ENCODE results near the gene WIPF1. TPM values are rescaled to one million over a fixed set of nuclear protein-coding genes. Genes with fewer than 3 reads are reported as not detected.
A peak's percentile ranks its signal among the peaks of the same experiment; 100 is the strongest.
"Not testable (repeated sequence)": the region's sequence is repeated elsewhere in the genome, so short reads cannot be mapped to it uniquely, and the experiment has no call there.

WIPF1 gene
- polyA plus RNA-seq, 3 donors from 2014 or later, result 93.7 to 252 (median 131) TPM

DNA sequence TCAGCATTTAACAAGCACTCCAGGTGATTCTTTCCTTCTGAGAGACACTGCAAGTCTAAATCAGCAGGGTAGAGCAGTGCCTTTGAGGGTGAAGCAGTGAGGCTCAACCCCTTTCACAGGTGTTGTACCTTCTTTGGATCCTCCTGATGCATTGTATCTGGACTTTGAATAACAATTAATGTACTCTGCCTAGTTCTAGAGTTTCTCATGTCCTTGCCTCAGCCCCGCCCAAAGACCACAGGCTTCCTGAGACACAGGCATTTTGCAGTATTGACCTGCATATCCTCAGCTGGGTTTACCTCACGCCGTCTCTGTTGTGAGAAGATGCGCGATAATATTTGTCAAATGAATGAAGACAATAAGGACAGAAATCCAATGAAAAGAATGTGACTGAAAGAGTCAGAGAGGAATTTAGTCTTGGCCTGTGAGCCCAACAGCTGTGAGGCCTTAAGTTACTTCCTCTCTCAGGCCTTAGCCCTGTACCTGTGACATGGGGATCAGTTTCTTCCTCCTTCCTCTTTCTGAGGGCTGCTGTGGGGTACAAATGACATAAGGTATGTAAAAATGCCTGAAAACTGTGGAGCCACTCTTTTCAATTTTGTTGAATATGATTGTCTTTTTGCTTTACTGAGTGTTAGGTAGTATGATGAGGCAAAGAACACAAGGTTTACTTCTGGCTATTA, 43.7 kb downstream of the WIPF1 start:
- Mint-ChIP-seq H3K4me3 (peak overlapping the region; percentile 60 to 86 (median 73)), H3K36me3 (peaks cover 0 to 17% (median 4%) of the 10 kb centered on the region in 3 donors), H3K27me3 (ENCODE audit: low read depth in 3 of 3) (peaks cover 0 to 6% (median 0%) of the 10 kb centered on the region in 3 donors), H3K9me3 (no peaks in the 10 kb centered on the region), H3K4me1 (peaks cover 44 to 56% of the 10 kb centered on the region in 2 donors), H3K27ac (peak overlapping the region; percentile 75 to 95 (median 94))
- DNase-seq, result peak; percentile 39 to 48 (median 40)

DNA sequence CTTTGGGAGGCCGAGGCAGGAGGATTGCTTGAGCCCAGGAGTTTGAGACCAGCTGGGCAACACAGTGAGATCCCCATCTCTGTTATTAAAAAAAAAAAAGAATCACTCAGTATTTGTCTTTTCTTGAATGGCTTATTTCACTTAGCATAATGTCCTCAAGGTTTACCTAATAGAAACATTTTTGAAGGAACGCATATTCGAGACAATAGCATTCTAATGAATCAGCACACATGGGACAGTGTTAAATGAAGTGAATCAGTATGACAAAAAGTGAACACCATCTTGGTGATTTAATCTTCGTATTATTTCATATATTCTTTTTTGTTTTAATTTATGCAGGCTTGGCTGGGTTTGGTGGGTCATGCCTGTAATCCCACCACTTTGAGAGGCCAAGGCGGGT, 44.7 kb downstream of the WIPF1 start:
- Mint-ChIP-seq H3K9me3 (no peaks in the 10 kb centered on the region), H3K27me3 (ENCODE audit: low read depth in 3 of 3) (peaks cover 0 to 6% (median 0%) of the 10 kb centered on the region in 3 donors), H3K4me1 (peaks cover 44 to 56% of the 10 kb centered on the region in 2 donors), H3K4me3 (peak overlapping the region; percentile 47 to 61 (median 50)), H3K27ac (peak overlapping the region; percentile 42 to 92 (median 85)), H3K36me3 (peaks cover 0 to 16% (median 3%) of the 10 kb centered on the region in 3 donors)
- DNase-seq, result no peak

DNA sequence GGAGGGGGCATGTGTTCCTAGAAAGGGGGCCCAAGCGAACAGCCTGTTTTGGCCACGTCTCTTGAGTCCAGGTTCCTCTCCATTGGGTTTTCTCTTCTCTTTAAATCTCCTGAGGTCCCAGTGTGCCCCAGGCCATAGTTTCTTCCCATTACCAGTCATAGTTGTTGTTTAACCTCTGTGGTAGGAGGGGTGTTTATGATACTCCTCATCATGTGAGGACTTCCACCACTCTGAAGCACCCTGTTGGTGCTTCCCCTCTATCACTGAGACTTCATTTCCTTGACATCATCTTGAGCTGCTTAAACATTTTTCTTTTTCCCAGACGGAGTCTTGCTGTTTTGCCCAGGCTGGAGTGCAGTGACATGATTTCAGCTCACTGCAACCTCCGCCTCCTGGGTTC, 45.9 kb downstream of the WIPF1 start:
- H3K4me3 Mint-ChIP-seq, result peak overlapping the region in 3 of 5 donors; percentile 10 to 38 (median 35)
- H3K9me3 Mint-ChIP-seq, result no peaks in the 10 kb centered on the region
- peak overlapping the region; percentile 42 to 92 (median 83) for H3K27ac Mint-ChIP-seq
- peaks cover 0 to 6% (median 0%) of the 10 kb centered on the region in 3 donors for H3K27me3 Mint-ChIP-seq (ENCODE audit: low read depth in 3 of 3)
- H3K36me3 Mint-ChIP-seq, result peaks cover 0 to 10% (median 0%) of the 10 kb centered on the region in 3 donors
- peaks cover 47 to 56% of the 10 kb centered on the region in 2 donors for H3K4me1 Mint-ChIP-seq
- no peak for DNase-seq

DNA sequence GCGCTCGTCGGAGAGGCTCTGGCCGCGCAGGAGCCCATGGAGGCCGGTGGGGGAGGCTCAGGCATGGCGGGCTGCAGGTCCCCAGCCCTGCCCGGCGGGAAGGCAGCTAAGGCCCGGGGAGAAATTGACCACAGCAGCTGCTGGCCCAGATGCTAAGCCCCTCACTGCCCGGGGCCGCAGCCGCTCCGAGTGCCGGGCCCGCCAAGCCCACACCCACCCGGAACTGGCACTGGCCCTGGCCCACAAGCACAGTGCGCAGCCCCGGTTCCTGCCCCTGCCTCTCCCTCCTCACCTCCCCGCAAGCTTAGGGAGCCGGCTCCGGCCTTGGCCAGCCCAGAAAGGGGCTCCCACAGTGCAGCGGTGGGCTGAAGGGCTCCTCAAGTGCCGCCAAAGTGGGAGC, 49.0 kb downstream of the WIPF1 start:
- H3K4me3 Mint-ChIP-seq; H3K36me3 Mint-ChIP-seq; H3K27me3 Mint-ChIP-seq (ENCODE audit: low read depth in 3 of 3); H3K9me3 Mint-ChIP-seq; H3K27ac Mint-ChIP-seq; DNase-seq: not testable (repeated sequence)
- peaks cover 31 to 32% of the 10 kb centered on the region in 2 donors for H3K4me1 Mint-ChIP-seq

GRCh38 chr2:174548021-174548420, 49.6 kb downstream of the WIPF1 start:
- H3K27ac Mint-ChIP-seq, result peak overlapping the region in 1 of 6 donors; percentile 23
- not testable (repeated sequence) for DNase-seq; H3K4me3 Mint-ChIP-seq; H3K9me3 Mint-ChIP-seq; H3K27me3 Mint-ChIP-seq (ENCODE audit: low read depth in 3 of 3); H3K36me3 Mint-ChIP-seq
- peaks cover 26 to 27% of the 10 kb centered on the region in 2 donors for H3K4me1 Mint-ChIP-seq

DNA sequence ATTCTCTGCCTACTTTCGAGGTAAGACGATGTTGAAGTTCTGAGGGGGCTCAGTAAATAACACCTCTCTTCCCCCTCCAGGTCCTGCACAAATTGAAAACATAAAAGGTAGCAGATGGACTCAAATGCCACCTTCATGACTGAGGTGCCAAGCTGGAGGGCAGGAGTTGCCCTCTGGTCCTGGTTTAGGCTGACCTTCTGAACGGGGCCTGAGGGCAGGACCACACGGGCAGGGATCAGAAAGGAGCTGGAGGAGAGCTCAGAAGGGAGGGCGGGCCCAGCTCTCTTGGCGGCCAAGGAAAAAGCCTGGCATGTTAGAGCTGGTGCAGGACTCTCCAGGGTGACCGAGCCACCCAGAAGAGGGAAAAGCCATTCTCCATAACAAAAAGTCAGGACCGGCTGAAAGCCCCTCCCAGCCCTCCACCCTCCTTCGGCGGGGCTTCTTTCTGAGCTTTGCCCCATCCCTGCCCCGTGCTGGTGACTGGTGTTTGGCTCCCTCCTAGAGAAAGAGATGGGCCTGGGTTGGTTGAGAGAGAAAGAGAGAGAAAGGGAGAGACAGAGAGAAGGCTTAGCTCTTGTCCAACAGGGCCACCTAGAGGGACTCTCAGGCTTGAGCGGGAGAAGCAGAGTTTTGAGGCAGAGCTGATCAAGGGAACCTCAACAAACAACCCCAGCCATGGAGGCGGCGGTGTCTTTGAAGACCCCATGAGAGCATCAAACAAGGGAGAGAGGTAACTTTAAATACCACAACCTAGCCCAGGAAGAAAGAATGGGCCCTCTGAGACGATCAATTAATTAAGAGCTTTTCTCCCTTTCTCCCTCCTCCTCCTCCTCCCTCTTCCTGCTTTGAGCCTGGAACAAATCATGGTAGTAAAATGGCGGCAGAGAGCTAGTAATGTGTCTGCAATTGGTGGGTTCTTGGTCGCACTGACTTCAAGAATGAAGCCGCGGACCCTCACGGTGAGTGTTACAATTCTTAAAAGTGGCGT, 50.8 kb downstream of the WIPF1 start:
- Mint-ChIP-seq H3K27ac (peak overlapping the region in 4 of 6 donors; percentile 48 to 61 (median 56)), H3K27me3 (ENCODE audit: low read depth in 3 of 3) (peaks cover 0 to 4% (median 0%) of the 10 kb centered on the region in 3 donors), H3K9me3 (no peaks in the 10 kb centered on the region), H3K4me3 (no peak overlapping the region), H3K36me3 (peaks cover 0 to 3% (median 0%) of the 10 kb centered on the region in 3 donors), H3K4me1 (peaks cover 14 to 15% of the 10 kb centered on the region in 2 donors)
- DNase-seq, result peak in 1 of 3 donors; percentile 28

DNA sequence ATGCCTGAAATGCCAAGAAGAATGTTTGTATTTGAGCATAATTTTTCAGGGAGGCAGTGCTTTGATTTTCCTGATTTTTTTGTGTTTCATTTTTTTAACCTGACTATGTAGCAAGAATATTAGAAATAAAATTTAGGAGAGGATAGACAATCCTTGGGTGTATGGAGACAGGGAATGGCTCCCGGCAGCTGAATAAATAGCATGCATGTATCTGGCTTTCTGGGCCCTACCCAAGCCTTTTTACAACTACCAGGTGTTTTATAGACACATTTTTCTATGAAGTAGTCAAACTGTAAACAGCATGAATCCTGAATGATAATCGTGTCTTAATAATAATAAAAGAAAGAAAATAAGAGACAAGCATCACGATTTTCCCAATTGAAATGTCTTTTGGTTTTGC, 52.4 kb downstream of the WIPF1 start:
- H3K4me1 Mint-ChIP-seq, result peaks cover 0 to 6% of the 10 kb centered on the region in 2 donors
- H3K4me3 Mint-ChIP-seq, result no peak overlapping the region
- H3K36me3 Mint-ChIP-seq, result no peaks in the 10 kb centered on the region
- no peak for DNase-seq
- H3K9me3 Mint-ChIP-seq, result no peaks in the 10 kb centered on the region
- peak overlapping the region in 1 of 6 donors; percentile 12 for H3K27ac Mint-ChIP-seq
- H3K27me3 Mint-ChIP-seq (ENCODE audit: low read depth in 3 of 3), result peaks cover 0 to 4% (median 2%) of the 10 kb centered on the region in 3 donors

GRCh38 chr2:174544802-174545201, 52.8 kb downstream of the WIPF1 start:
- Mint-ChIP-seq H3K9me3 (no peaks in the 10 kb centered on the region), H3K27ac (no peak overlapping the region)

GRCh38 chr2:174544156-174544555, 53.4 kb downstream of the WIPF1 start:
- DNase-seq, result no peak
- Mint-ChIP-seq H3K4me1 (peaks cover 0 to 5% of the 10 kb centered on the region in 2 donors), H3K36me3 (no peaks in the 10 kb centered on the region), H3K9me3 (no peaks in the 10 kb centered on the region), H3K27ac (no peak overlapping the region), H3K27me3 (ENCODE audit: low read depth in 3 of 3) (peaks cover 0 to 4% (median 4%) of the 10 kb centered on the region in 3 donors), H3K4me3 (no peak overlapping the region)

More at GRCh38 chr2:174544802-174545201, 52.8 kb downstream of the WIPF1 start:
- no peaks in the 10 kb centered on the region for H3K36me3 Mint-ChIP-seq
- peaks cover 0 to 6% of the 10 kb centered on the region in 2 donors for H3K4me1 Mint-ChIP-seq
- H3K27me3 Mint-ChIP-seq (ENCODE audit: low read depth in 3 of 3), result peaks cover 0 to 4% (median 2%) of the 10 kb centered on the region in 3 donors
- no peak for DNase-seq
- no peak overlapping the region for H3K4me3 Mint-ChIP-seq

DNA sequence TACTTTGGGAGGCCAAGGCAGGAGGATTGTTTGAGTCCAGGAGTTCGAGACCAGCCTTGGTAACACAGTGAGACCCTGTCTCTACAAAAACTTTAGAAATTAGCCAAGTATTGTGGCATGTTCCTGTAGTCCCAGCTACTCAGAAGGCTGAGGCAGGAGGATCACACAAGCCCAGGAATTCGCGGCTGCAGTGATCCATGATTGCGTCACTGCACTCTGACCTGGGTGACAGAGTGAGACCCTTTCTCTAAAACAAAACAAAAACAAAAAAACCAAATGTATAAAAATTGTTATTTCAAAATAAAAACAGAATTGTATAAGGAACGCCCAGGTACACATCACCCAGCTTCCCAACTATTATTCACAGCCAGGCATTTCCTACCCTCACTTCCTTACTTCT, 56.7 kb downstream of the WIPF1 start:
- H3K27me3 Mint-ChIP-seq (ENCODE audit: low read depth in 3 of 3), result peaks cover 0 to 8% (median 7%) of the 10 kb centered on the region in 3 donors
- no peaks in the 10 kb centered on the region for H3K4me1 Mint-ChIP-seq
- H3K4me3 Mint-ChIP-seq, result no peak overlapping the region
- no peak overlapping the region for H3K27ac Mint-ChIP-seq
- H3K9me3 Mint-ChIP-seq, result no peaks in the 10 kb centered on the region
- DNase-seq, result no peak
- H3K36me3 Mint-ChIP-seq, result no peaks in the 10 kb centered on the region

- Mint-ChIP-seq H3K4me1 (no peaks in the 10 kb centered on the region), H3K36me3 (no peaks in the 10 kb centered on the region), H3K27me3 (ENCODE audit: low read depth in 3 of 3) (peaks cover 2 to 11% (median 5%) of the 10 kb centered on the region in 3 donors), H3K27ac (peak overlapping the region in 2 of 6 donors; percentile 31 to 49), H3K9me3 (no peaks in the 10 kb centered on the region), H3K4me3 (no peak overlapping the region)
- DNase-seq, result no peak
Measured at GRCh38 chr2:174535757-174536703, 61.6 kb downstream of the WIPF1 start.

- no peaks in the 10 kb centered on the region for H3K9me3 Mint-ChIP-seq
- H3K4me1 Mint-ChIP-seq, result no peaks in the 10 kb centered on the region
- no peak for DNase-seq
- peaks cover 2 to 14% (median 7%) of the 10 kb centered on the region in 3 donors for H3K27me3 Mint-ChIP-seq (ENCODE audit: low read depth in 3 of 3)
- no peaks in the 10 kb centered on the region for H3K36me3 Mint-ChIP-seq
- no peak overlapping the region for H3K27ac Mint-ChIP-seq
- no peak overlapping the region for H3K4me3 Mint-ChIP-seq
Measured at GRCh38 chr2:174535083-174535482, 62.5 kb downstream of the WIPF1 start.

DNA sequence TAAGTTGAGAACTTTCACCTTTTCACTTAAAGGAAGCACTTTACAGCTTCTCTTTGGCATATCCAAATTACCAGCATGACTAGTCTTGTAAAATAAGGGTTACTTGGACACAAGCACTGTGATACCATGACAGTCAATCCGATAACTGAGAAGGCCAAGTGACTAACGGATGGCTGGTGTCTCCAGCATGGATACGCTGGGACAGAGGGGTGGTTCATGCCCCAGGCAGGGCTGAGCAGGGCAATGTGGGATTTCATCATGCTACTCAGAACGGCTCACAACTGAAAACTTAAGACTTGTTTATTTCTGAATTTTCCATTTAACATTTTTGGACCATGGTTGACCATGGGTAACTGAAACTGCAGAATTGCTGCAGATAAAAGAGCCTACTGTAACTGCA, 67.7 kb downstream of the WIPF1 start:
- H3K4me1 Mint-ChIP-seq, result no peaks in the 10 kb centered on the region
- H3K4me3 Mint-ChIP-seq, result no peak overlapping the region
- peaks cover 0 to 3% (median 0%) of the 10 kb centered on the region in 6 donors for H3K9me3 Mint-ChIP-seq
- H3K27ac Mint-ChIP-seq, result no peak overlapping the region
- DNase-seq, result no peak
- peaks cover 0 to 9% (median 9%) of the 10 kb centered on the region in 3 donors for H3K36me3 Mint-ChIP-seq
- peaks cover 3 to 12% (median 5%) of the 10 kb centered on the region in 3 donors for H3K27me3 Mint-ChIP-seq (ENCODE audit: low read depth in 3 of 3)
